GM19328 (cell line): ENCODE data around the gene RGPD8.

Experiments used
- ATAC-seq: cut with Tn5 transposase; IDR thresholded peaks from one replicate; pipeline ENCODE4 v1.9.1; 2021; ENCODE audit warnings: mild to moderate bottlenecking, moderate library complexity; ENCODE audit not compliant: unreplicated experiment

The RGPD8 gene

DNA sequence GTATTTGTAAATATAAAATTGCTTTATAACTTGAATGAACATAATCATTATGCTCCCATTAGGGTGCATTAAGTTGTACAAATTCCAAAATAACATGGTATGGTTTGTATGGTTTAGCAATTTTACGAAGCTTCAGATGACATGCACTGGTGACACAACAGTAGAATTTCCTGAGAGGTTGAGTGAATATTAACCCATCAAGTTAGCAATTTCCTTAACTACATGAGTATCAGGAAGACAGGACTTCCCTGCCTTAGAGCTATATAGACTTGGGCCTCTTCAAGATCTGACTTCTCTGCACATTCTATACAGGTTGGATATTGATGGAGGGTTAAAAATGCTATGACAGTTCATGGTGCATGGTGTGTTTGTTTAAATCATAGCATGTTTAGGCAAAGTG, 97.8 kb downstream of the RGPD8 start:
- ATAC-seq = no peak

- no peak for ATAC-seq
Measured at GRCh38 chr2:112332123-112332696, 101.2 kb downstream of the RGPD8 start.

DNA sequence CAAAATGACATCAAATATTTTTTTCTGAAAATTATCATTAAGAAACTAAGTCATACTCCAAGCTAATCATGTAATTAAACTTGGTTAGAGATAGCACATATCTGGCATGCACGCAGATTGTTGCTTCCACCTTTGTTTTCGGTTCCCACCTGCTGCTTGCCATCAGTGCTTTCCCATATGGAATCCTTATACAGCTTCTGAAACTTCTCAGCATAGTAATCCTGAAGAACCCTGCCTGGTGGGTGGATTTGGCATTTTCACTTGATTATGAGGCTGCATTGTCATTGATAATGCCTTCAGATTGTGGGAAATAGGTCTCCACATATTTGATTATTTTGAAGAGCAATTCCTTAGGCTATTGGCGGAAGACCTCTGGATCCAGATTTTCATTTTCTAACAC, 110.5 kb downstream of the RGPD8 start:
- ATAC-seq = no peak

GRCh38 chr2:112321375-112322320, 111.8 kb downstream of the RGPD8 start:
- ATAC-seq = no peak
